Mesenchymal stem cell (in vitro differentiated cells and primary cell): ENCODE results near the gene USP3. TPM values are rescaled to one million over a fixed set of nuclear protein-coding genes. Genes with fewer than 3 reads are reported as not detected.
A peak's percentile ranks its signal among the peaks of the same experiment; 100 is the strongest.

Experiments used
- DNase-seq: peaks from one replicate; pipeline ENCODE4 v3.0.0-alpha.2; 2013
- H2AFZ ChIP-seq: one replicate; pipeline ENCODE4 v1.6.1; 2013; ENCODE audit warnings: low read depth, mild to moderate bottlenecking, control low read depth, inconsistent platforms, low read length, moderate library complexity
- H2AK5ac ChIP-seq: 2 replicates; pipeline ENCODE4 v1.6.1; 2013; ENCODE audit warnings: low read length, moderate library complexity, mild to moderate bottlenecking, inconsistent platforms; ENCODE audit not compliant: severe bottlenecking
- H2BK120ac ChIP-seq: one replicate; pipeline ENCODE4 v1.6.1; 2013; ENCODE audit warnings: low read depth, mild to moderate bottlenecking, inconsistent platforms, low read length, moderate library complexity
- H2BK12ac ChIP-seq, 2 experiments: one replicate each; pipeline ENCODE4 v1.6.1; 2013; ENCODE audit warnings: inconsistent platforms in 2 of 2, low read length in 2 of 2, mild to moderate bottlenecking in 2 of 2, moderate library complexity in 2 of 2, control low read depth in 1 of 2
- H2BK15ac ChIP-seq: one replicate; pipeline ENCODE4 v1.6.1; 2013; ENCODE audit warnings: mild to moderate bottlenecking, low read depth, inconsistent platforms; ENCODE audit not compliant: poor library complexity, severe bottlenecking
- H2BK5ac ChIP-seq: 2 replicates; pipeline ENCODE4 v1.6.1; 2013; ENCODE audit warnings: low read depth, mild to moderate bottlenecking, low read length, control low read depth, inconsistent platforms; ENCODE audit not compliant: poor library complexity, severe bottlenecking
- H3K14ac ChIP-seq, 2 experiments: one replicate each; pipeline ENCODE4 v1.6.1; 2013; ENCODE audit warnings: inconsistent platforms in 2 of 2, low read length in 2 of 2, control low read depth in 1 of 2, mild to moderate bottlenecking in 1 of 2, moderate library complexity in 1 of 2
- H3K18ac ChIP-seq, 2 experiments: one replicate each; pipeline ENCODE4 v1.6.1; 2013; ENCODE audit warnings: inconsistent platforms in 2 of 2, low read length in 2 of 2, control low read depth in 1 of 2, low read depth in 1 of 2, mild to moderate bottlenecking in 1 of 2
- H3K23ac ChIP-seq, 2 experiments: one replicate each; pipeline ENCODE4 v1.6.1; 2013; ENCODE audit warnings: inconsistent platforms in 2 of 2, low read length in 2 of 2, mild to moderate bottlenecking in 2 of 2, moderate library complexity in 2 of 2, control low read depth in 1 of 2
- H3K27ac ChIP-seq: 2 replicates; pipeline ENCODE4 v1.5.1; 2013; ENCODE audit warnings: mild to moderate bottlenecking, moderate library complexity, low read length, control low read depth, inconsistent platforms; ENCODE audit not compliant: poor library complexity, severe bottlenecking
- H3K27me3 ChIP-seq, 2 experiments: 2 replicates each; pipeline versions ENCODE4 v1.6.1 to v1.7.0; 2013; ENCODE audit warnings: low read length in 2 of 2, mild to moderate bottlenecking in 2 of 2, moderate library complexity in 2 of 2, control low read depth in 1 of 2, inconsistent platforms in 1 of 2; ENCODE audit not compliant: control insufficient read depth in 1 of 2, insufficient read depth in 1 of 2
- H3K36me3 ChIP-seq, 2 experiments: 2 replicates each; pipeline versions ENCODE4 v1.6.1 to v1.7.0; 2013; ENCODE audit warnings: low read length in 2 of 2, control low read depth in 1 of 2, inconsistent platforms in 1 of 2, low read depth in 1 of 2, mild to moderate bottlenecking in 1 of 2; ENCODE audit not compliant: insufficient read depth in 2 of 2, control insufficient read depth in 1 of 2
- H3K4ac ChIP-seq, 2 experiments: one replicate each; pipeline ENCODE4 v1.6.1; 2013; ENCODE audit warnings: inconsistent platforms in 2 of 2, low read length in 2 of 2, mild to moderate bottlenecking in 2 of 2, moderate library complexity in 2 of 2, control low read depth in 1 of 2, low read depth in 1 of 2
- H3K4me1 ChIP-seq: 2 replicates; pipeline ENCODE4 v1.6.1; 2013; ENCODE audit warnings: low read depth, low read length, control low read depth; ENCODE audit not compliant: control insufficient read depth, insufficient read depth
- H3K4me2 ChIP-seq: 2 replicates; pipeline ENCODE4 v1.6.1; 2013; ENCODE audit warnings: low read length, mild to moderate bottlenecking, inconsistent platforms; ENCODE audit not compliant: poor library complexity, severe bottlenecking
- H3K4me3 ChIP-seq, 2 experiments: 2 replicates each; pipeline versions ENCODE4 v1.5.1 to v1.7.0; 2013; ENCODE audit warnings: low read length in 2 of 2, mild to moderate bottlenecking in 2 of 2, control low read depth in 1 of 2, low read depth in 1 of 2; ENCODE audit not compliant: insufficient read depth in 1 of 2
- H3K79me1 ChIP-seq: replicated peaks from 2 replicates; pipeline ENCODE4 v1.6.1; 2013; ENCODE audit warnings: mild to moderate bottlenecking, control low read depth, low read length, inconsistent platforms; ENCODE audit not compliant: poor library complexity, severe bottlenecking
- H3K9ac ChIP-seq: 2 replicates; pipeline ENCODE4 v1.7.0; 2013; ENCODE audit warnings: mild to moderate bottlenecking, low read length, moderate library complexity
- H3K9me3 ChIP-seq: 2 replicates; pipeline ENCODE4 v1.7.0; 2013; ENCODE audit warnings: mild to moderate bottlenecking, low read length; ENCODE audit not compliant: control insufficient read depth
- H4K8ac ChIP-seq: one replicate; pipeline ENCODE4 v1.6.1; 2013; ENCODE audit warnings: inconsistent platforms, mild to moderate bottlenecking, low read length, moderate library complexity
- H4K91ac ChIP-seq: one replicate; pipeline ENCODE4 v1.6.1; 2013; ENCODE audit warnings: mild to moderate bottlenecking, low read length, inconsistent platforms
- WGBS: methylation state at CpG from one replicate; pipeline ENCODE4 v1.1.7; 2013; ENCODE audit warnings: mixed read lengths; 5-methylcytosine and 5-hydroxymethylcytosine counted together
- polyA plus RNA-seq, 2 experiments: library from polyadenylated mRNA; stranded (reverse); fragments of 200-250 nt; gene quantifications; one replicate each; pipeline ENCODE4 v1.2.3, GENCODE V29; 2013

USP3 gene, protein sequence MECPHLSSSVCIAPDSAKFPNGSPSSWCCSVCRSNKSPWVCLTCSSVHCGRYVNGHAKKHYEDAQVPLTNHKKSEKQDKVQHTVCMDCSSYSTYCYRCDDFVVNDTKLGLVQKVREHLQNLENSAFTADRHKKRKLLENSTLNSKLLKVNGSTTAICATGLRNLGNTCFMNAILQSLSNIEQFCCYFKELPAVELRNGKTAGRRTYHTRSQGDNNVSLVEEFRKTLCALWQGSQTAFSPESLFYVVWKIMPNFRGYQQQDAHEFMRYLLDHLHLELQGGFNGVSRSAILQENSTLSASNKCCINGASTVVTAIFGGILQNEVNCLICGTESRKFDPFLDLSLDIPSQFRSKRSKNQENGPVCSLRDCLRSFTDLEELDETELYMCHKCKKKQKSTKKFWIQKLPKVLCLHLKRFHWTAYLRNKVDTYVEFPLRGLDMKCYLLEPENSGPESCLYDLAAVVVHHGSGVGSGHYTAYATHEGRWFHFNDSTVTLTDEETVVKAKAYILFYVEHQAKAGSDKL
- 21.2 TPM for polyA plus RNA-seq (2013, experiment 1 of 2)
- 20.6 TPM for polyA plus RNA-seq (2013, experiment 2 of 2)

DNA sequence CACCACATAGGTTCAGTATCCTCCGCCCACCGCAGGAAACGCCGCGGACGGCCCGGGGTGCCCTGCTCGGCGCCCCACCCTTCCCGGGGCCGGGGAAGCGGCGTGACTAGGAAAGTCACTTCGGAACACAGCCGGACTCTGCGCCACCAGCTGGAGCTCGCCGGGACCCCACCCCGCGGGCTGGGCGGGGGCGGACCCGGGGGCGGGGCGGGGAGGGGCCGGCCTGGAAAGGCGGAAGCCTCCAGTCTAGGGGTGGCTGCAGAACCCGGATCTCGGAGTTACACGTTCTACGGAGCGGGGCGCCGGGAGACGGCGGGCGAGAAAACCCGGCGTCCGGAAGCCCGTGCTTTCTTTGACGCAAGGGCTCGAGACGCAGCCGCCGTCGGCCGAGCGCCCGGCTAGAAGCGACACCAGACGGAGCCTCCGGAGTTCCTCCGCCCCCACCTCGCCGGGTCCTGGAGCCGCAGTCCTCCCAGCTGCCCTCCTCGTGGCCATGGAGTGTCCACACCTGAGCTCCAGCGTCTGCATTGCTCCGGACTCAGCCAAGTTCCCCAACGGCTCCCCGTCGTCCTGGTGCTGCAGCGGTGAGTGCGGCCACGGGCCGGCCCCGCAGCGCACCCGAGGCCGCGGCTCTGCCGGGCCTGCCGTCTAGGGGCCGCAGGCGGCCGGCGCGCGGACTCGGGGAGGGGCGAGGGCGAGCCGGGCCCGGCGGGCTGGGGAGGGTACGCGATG lies at the start of gene USP3:
USP3 (plus strand) TSS at position 347 of the 732 bp plus-strand sequence; CDS start at position 494, 147 bp downstream.
- H3K18ac ChIP-seq = peak within 1 kb of the TSS; percentile 99 to 100
- peak within 1 kb of the TSS; percentile 90 to 95 for H3K4me3 ChIP-seq
- H3K9me3 ChIP-seq = no peaks in the 10 kb centered on the region
- no peaks in the 10 kb centered on the region for H3K27me3 ChIP-seq
- peak within 1 kb of the TSS; percentile 50 to 84 for H3K23ac ChIP-seq
- peak within 1 kb of the TSS; percentile 24 for H2AFZ ChIP-seq
- peak within 1 kb of the TSS; percentile 98 for H2BK15ac ChIP-seq
- under 1% methylated on average over 67 of the region's 88 CpGs for WGBS
- H2BK12ac ChIP-seq = peak within 1 kb of the TSS; percentile 95 to 98
- peak within 1 kb of the TSS; percentile 100 for H4K8ac ChIP-seq
- H3K4ac ChIP-seq = peak within 1 kb of the TSS; percentile 98 to 99
- H3K27ac ChIP-seq = peak within 1 kb of the TSS; percentile 97
- H3K36me3 ChIP-seq = no peaks in the 10 kb centered on the region
- DNase-seq = peak; percentile 97
- H4K91ac ChIP-seq = peak within 1 kb of the TSS; percentile 100
- H2AK5ac ChIP-seq = peak within 1 kb of the TSS; percentile 95
- peak within 1 kb of the TSS; percentile 100 for H3K4me2 ChIP-seq
- no peaks in the 10 kb centered on the region for H3K79me1 ChIP-seq
- peak within 1 kb of the TSS in 1 of 2 experiments; percentile 95 for H3K14ac ChIP-seq
- H2BK120ac ChIP-seq = peak within 1 kb of the TSS; percentile 97
- peak within 1 kb of the TSS; percentile 95 for H2BK5ac ChIP-seq
- peak within 1 kb of the TSS; percentile 96 for H3K9ac ChIP-seq
- peaks cover 14% of the 10 kb centered on the region for H3K4me1 ChIP-seq

DNA sequence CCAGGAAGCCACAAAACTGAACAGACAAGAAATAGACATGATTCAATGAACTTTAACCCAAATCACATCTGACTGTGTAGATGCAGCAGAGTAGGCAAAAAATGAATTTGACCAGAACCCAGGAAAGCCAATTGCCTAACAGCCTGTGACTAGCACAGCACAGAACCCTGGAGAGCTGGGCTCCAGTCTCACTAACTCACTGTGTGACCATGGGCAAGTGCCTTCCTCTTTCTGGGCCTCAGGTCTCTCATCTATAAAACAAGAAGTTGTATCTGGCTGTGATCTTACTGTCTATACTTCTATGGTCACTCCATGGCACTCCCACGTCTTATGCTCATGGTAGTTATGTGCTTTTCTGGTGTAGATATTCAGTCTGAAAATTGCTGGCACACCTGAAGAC lies 48.1 kb upstream of the USP3 start:
- peaks cover 2% of the 10 kb centered on the region for H3K4me1 ChIP-seq

DNA sequence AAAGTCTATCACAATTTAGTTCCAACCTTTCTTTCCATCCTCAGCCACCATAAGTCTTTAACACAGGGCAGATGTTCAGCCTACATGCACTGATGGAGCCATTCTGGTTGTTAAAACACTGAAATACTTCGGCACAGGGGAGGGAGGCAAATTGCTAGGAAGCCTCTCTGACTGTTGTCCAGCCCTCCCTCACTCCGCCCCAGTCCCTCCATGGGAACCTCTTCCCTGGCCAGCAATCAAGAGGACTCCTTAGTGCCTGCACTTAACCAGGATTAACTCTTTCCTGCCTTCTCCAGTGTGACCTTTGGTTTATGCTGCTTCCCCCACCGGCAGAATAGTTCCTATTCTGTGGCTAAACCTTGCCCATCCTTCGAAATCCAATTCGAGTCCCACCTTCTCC lies 47.0 kb upstream of the USP3 start:
- H3K4me1 ChIP-seq = peaks cover 4% of the 10 kb centered on the region

More for the DNA sequence above, 48.1 kb upstream of the USP3 start:
- Histone ChIP-seq H3K4me3 (no peak overlapping the region), H2AFZ (no peak overlapping the region), H2BK120ac (no peak overlapping the region), H2BK12ac (no peak overlapping the region), H3K18ac (no peak overlapping the region), H2AK5ac (no peak overlapping the region), H4K91ac (no peak overlapping the region), H3K27ac (no peak overlapping the region), H3K27me3 (no peaks in the 10 kb centered on the region), H2BK15ac (no peak overlapping the region), H3K36me3 (no peaks in the 10 kb centered on the region), H4K8ac (no peak overlapping the region), H3K14ac (no peak overlapping the region), H3K9me3 (no peaks in the 10 kb centered on the region), H3K4ac (no peak overlapping the region), H3K79me1 (no peaks in the 10 kb centered on the region), H3K9ac (no peak overlapping the region), H3K23ac (no peak overlapping the region), H2BK5ac (no peak overlapping the region), H3K4me2 (no peak overlapping the region)
- WGBS = 95% methylated on average over 1 of the region's 1 CpG
- no peak for DNase-seq

DNA sequence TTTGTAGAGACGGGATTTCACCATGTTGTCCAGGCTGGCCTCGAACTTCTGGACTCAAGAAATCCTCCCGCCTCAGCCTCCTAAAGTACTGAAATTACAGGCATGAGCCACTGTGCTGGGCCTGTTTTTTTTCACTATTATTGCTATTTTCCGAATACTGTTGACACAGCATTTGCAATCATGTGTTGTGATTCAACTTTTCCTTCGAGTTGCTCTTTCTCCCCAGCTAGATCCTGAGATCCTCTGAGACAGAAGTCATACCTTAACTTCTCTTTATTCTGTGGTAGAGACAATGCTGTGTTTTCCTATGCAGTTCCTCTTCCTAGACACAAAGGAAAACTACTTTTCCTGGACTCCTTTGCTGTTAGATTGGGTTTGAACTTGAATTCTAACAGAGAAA lies 46.4 kb upstream of the USP3 start:
- WGBS = 88% methylated on average over 5 of the region's 5 CpGs
- no peak overlapping the region for H3K18ac ChIP-seq
- H3K27ac ChIP-seq = no peak overlapping the region
- H3K79me1 ChIP-seq = no peaks in the 10 kb centered on the region
- H3K27me3 ChIP-seq = no peaks in the 10 kb centered on the region
- no peak overlapping the region for H2AFZ ChIP-seq
- H3K23ac ChIP-seq = no peak overlapping the region
- H2BK120ac ChIP-seq = no peak overlapping the region
- no peaks in the 10 kb centered on the region for H3K36me3 ChIP-seq
- H3K9ac ChIP-seq = no peak overlapping the region
- no peak overlapping the region for H2BK5ac ChIP-seq
- H4K8ac ChIP-seq = no peak overlapping the region
- no peak overlapping the region for H3K4me2 ChIP-seq
- H3K9me3 ChIP-seq = no peaks in the 10 kb centered on the region
- no peak for DNase-seq
- H3K4me3 ChIP-seq = no peak overlapping the region
- H3K14ac ChIP-seq = no peak overlapping the region
- H2BK15ac ChIP-seq = no peak overlapping the region
- no peak overlapping the region for H4K91ac ChIP-seq
- peaks cover 7% of the 10 kb centered on the region for H3K4me1 ChIP-seq
- no peak overlapping the region for H3K4ac ChIP-seq
- no peak overlapping the region for H2AK5ac ChIP-seq
- H2BK12ac ChIP-seq = no peak overlapping the region

More for the DNA sequence above, 47.0 kb upstream of the USP3 start:
- 49% methylated on average over 3 of the region's 5 CpGs for WGBS
- H3K4me2 ChIP-seq = no peak overlapping the region
- no peaks in the 10 kb centered on the region for H3K79me1 ChIP-seq
- H3K9me3 ChIP-seq = no peaks in the 10 kb centered on the region
- H2AFZ ChIP-seq = no peak overlapping the region
- H3K9ac ChIP-seq = no peak overlapping the region
- no peak overlapping the region for H3K23ac ChIP-seq
- no peak overlapping the region for H3K4me3 ChIP-seq
- no peak overlapping the region for H2BK120ac ChIP-seq
- no peaks in the 10 kb centered on the region for H3K27me3 ChIP-seq
- H2BK12ac ChIP-seq = no peak overlapping the region
- no peak overlapping the region for H3K27ac ChIP-seq
- no peak overlapping the region for H3K18ac ChIP-seq
- no peak overlapping the region for H3K14ac ChIP-seq
- no peaks in the 10 kb centered on the region for H3K36me3 ChIP-seq
- H2BK5ac ChIP-seq = no peak overlapping the region
- H4K8ac ChIP-seq = no peak overlapping the region
- no peak for DNase-seq
- no peak overlapping the region for H3K4ac ChIP-seq
- H2AK5ac ChIP-seq = no peak overlapping the region
- H2BK15ac ChIP-seq = no peak overlapping the region
- H4K91ac ChIP-seq = no peak overlapping the region
